GM15510 (cell line): Measurements from ENCODE around the gene FLNB.

Experiments used
- POLR2A ChIP-seq: IDR thresholded peaks from 3 replicates; pipeline ENCODE4 v1.6.1; 2011; ENCODE audit warnings: borderline replicate concordance; ENCODE audit not compliant: insufficient read length; ENCODE audit errors: extremely low read depth

The FLNB gene

DNA sequence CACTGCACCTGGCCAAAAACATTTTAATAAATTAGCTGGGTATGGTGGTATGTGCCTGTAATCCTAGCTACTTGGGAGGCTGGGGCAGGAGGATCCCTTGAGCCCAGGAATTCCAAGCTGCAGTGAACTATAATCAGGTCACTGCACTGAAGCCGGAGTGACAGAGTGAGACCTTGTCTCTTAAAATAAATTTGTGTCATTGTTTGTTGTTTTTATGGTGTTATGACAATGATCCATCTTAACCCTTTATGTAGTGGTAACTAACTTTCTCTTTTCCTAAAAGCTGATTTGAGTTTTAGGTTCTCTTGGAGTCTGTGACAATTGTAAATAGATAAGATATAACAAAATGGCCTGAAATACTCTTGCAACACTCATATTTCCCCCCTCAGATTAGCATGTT lies 20.7 kb downstream of the FLNB start:
- TF ChIP-seq POLR2A, result no peak

DNA sequence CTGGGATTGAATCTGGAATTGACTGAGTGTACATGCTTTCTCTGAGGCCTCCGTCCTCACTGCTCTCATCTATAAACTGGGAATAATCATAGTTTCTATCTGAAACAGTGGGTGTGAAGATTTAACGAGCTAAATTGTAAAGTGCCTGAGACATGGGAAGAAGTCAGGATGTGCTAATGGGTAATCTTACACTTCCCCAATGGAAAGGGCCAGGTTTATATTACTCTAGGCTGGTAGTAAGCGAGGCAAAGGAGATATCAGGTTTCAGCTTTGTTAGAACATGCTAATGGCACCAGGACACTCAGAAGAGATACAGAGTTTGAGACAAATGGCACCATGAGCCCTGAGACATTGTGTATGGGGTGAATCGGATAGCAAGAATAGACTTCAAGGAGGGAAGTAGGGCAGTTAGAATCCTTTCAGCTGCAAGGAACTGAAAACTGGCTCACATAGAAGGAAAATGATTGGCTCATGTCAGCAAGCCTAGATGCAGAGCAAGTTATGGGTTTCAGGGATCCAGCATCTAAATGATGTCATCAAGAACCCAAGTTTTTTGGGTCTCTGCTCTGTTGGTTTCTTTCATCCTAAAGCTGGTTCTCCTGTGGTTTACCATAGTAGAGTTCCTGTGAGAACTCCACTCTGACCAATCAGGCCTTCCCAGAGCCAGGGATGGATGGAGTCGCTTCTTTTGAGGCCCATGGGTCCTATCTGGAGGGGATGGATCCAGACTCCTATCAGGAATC lies 21.8 kb downstream of the FLNB start:
- TF ChIP-seq POLR2A, result no peak

DNA sequence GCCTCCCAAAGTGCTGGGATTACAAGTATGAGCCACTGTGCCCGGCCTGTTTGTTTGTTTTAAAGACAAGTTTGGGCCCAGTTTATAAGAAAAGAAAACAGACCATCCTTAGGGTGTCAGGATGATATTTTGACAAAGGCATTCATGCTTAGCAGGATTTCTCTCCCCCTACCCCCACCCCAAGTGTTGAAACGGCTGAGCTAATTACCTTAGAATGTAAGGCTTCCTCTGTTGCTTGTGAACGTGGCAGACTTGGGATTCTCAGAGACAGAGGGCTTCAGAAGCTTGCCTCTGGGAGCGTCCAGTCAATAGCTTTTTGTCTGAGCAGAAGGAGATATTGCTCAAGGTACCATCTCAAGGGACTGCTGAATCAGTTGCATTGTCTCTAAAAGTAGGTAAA lies 24.0 kb downstream of the FLNB start:
- TF ChIP-seq POLR2A, result no peak

DNA sequence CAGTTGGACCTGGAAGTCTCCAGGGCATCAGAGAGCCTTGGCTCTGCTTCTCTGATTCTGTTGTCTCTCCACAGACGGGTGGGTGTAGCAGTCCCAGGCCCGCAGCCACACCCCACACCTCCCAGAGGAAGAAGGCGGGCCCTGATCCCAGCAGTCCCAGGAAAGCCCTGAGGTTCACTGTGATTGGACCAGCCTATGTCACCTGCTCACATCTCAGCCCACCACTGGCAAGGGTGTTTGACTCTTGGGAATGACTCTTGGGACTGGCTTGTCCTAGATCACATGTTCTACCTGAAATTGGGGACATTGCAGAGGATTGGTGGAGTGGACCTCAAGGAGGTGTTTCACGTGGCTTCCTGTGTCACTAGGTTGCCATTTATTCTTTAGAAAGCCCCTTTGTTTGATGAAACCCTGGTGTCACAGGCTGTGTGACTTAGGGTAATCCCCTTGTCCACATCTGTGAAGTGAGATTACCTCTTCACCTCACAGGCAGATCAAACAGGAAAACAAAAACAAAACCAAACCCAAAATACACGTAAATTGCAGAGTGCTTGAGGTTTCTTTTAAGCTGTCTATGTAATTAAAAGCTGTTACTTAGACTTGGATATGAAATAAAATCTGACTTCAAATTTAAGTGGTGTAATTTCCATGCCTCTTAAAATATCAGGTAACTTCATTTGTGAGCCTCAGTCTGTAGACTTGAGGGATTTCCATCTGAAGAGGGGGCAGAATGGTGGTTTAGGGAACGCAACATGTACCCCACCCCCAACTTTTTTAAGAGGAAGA lies 26.7 kb downstream of the FLNB start:
- no peak for TF ChIP-seq POLR2A

DNA sequence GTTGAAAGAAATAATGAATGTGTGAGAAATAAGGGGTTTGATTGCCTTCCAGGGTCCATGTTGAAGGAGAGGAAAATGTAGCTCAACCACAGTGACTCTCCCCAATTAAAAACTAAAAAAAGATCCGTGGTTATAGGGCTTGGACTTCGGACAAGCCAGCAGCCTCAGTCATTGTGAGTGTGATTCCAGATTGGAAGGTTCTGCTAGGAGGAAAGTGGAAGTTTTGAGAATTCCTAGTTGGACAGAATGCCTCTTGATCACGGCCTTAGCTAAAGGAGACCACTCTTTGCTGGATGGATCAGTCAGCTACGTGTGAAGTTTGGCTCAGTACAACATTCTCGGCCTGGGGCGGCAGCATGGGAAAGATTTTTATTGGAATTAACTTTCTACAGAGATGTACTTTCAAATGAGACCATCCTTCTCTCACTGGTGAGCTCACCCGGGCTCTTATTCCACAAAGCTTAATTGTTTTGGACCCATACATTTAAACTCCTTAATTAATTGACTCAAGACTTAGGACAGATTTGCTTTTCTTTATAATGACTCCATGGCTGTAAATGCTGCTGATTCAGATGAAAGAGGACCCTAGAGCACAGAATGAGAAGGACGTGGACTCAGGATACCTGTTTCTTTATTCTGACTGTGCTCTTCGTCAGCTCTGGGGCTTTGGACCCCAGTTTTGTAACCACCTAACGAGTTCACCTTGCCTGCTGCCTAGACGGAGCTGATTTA lies 27.5 kb downstream of the FLNB start:
- TF ChIP-seq POLR2A, result no peak

DNA sequence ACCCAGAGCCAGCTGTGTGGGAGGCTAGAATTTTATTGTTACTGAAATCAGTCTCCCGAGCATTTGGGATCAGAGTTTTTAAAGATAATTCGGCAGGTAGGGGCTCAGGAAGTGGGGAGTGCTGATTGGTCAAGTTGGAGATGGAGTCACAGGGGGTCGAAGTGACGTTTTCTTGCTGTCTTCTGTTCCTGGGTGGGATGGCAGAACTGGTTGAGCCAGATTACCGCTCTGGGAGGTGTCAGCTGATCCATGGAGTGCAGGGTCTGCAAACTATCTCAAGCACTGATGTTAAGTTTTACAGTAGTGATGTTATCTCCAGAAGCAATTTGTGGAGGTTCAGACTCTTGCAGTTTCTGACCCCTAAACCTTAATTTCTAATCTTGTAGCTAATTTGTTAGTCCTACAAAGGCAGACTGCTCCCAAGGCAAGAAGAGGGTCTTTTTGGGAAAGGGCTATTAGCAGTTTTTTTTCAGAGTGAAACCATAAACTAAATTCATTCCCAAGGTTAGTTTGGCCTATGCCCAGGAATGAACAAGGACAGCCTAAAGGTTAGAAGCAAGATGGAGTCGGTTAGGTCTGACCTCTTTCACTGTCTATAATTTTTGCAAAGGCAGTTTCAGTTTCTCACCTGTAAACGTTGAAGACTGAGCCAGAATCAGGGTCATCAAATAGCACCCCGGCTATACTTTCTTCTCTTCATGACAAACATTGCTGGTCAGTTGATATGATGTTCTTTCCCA lies 28.2 kb downstream of the FLNB start:
- TF ChIP-seq POLR2A, result no peak

DNA sequence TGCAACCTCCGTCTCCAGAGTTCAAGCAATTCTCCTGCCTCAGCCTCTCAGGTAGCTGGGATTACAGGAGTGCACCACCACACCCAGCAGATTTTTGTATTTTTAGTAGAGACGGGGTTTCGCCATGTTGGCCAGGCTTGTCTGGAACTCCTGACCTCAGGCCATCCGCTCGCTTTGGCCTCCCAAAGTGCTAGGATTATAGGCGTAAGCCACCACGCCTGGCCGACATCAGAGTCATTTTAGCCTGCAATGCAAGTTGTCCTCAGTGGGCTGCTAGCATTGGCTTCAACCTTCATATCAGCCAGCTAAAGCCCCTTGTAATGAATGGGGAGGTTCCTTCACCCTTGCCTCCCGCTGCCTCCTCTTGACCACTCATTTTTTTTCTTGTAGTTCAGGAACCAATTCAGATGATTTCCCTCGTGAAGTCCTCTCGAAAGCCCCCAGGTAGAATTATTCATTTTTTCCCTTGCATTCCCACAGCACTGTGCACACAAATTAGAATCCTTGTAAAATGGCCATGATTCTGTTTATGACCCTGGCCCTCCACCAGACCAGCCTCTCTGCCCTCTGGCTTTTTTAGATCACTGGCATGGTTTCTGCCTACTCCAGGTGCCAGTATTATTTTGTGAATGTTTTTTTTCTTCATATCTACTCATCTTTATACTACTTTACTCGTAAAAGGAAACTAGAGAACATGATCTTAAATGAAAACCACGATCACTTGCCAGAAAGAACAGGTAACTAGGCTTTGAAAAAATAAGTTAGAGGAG lies 29.1 kb downstream of the FLNB start:
- no peak for TF ChIP-seq POLR2A

DNA sequence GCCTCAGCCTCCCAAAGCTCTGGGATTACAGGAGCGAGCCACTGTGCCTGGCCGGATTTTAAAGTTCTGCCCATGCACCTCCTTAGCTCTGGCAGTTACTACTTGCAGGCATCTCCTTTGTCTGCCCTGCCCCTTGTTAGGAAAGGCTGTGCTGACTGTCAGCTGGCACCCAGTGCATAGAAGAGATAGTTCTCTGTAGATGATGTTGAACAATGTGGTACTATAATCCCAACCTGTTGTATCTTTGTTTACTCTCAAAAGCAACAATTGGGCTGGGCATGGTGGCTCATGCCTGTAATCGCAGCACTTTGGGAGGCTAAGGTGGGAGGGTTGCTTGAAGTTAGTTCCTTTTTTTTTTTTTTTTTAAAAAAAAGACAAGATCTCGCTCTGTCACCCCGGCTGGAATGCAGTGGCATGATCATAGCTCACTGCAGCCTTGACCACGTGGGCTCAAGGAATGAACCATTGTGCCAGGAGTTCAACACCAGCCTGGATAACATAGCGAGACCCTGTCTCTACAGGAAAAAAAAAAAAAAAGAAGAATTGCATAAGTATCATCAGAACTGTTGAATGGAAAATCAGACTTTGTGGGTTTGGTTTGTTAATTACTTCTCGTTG lies 30.6 kb downstream of the FLNB start:
- no peak for TF ChIP-seq POLR2A

DNA sequence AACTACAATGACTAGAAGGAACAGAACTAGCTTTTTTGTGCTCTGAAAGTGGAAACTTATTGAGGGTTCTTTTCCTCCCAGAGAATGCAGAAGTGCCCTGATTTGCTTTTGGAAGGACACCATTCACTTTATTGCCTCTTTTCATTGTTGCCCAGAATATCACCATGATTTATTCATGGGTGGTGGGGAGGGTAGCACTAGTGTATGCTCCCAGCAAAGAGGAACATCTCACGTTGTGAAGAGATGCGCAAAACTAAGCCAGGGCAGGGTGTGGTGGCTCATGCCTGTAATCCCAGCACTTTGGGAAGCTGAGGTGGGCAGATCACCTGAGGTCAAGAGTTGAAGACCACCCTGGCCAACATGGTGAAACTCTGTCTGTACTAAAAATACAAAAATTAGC lies 31.4 kb downstream of the FLNB start:
- no peak for TF ChIP-seq POLR2A

DNA sequence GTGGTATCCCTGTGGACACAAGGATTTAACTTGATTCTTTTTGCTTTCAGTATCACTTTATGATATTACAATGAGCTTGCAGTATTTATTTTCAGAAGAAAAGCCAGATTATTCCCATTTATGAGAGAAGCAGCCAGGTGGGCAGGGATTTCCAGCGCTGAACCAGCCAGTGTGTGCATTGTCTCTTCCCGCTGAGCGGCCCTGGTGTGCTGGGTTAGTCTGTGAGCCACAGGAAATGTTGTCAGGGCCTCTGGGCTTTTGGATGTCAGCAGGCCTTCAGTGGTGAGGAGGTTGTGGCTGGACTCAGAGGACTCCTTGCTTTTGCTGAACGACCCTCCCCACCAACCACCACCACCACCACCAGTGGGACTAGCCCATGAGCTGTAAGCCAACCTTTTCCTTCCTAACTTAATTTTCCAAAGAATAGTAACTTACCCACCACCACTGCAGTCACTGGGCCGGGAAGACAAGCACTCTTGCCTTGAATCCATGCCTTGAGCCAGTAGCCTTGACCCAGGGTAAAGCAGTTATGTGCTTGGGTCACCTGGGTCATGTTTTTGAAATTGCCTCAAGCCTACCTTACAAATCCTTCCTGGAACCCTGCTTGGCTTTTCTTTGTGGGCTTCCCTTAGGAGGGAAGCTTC lies 33.1 kb downstream of the FLNB start:
- no peak for TF ChIP-seq POLR2A

DNA sequence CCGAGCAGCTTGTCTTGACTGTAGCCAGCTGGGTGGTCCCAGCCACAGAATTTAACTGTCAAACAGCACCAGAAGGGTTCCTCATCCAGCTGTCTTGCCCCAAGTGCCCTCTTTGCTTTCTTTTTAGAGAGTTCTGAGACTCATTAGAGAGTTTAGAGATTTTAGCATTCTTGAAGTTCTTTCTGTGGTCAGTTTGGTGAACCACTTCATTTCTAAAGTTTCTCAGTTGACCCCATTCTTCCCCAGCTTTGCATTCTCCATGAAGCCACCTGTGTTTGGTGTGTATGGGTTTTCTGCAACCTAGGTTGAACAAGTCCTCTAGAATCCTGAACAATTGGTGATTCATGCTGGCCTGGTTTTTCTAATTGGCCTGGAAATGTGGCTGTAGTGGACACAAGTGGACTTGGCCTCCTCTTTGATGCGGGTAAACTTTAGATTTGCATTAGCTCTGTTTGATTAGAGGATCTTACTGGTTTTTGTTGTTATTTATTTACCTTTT lies 33.7 kb downstream of the FLNB start:
- no peak for TF ChIP-seq POLR2A

DNA sequence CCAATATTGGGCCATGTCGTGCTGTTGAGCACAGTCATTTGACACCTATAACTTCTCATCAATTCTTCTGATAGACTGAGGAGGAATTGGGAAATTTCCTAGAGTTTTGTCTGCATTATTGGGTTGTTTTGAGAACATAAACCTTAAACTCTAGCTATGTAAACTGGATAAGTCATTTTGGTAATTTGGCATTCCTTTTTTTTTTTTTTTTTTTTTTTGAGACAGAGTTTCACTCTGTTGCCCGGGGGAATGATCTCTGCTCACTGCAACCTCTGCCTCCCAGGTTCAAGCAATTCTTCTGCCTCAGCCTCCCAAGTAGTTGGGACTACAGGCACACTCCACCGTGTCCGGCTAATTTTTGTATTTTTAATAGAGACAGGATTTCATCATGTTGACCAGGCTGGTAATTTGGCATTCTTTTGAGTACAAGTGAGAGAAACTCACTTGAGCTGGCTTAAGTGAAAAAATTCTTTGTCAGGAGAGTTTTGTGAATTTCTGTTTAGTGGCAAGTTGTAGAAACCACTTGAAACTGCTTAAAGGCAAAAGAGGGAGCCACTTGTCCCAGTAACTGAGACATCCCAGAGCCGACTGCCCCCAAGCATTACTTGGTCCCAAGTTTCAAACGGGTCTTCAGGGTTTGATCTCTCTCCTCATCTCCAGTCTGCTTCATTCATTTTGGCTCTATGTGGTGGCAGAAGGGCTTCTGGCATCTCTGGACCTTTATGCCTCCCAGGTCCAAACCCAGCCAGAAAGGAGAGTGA lies 34.9 kb downstream of the FLNB start:
- no peak for TF ChIP-seq POLR2A

DNA sequence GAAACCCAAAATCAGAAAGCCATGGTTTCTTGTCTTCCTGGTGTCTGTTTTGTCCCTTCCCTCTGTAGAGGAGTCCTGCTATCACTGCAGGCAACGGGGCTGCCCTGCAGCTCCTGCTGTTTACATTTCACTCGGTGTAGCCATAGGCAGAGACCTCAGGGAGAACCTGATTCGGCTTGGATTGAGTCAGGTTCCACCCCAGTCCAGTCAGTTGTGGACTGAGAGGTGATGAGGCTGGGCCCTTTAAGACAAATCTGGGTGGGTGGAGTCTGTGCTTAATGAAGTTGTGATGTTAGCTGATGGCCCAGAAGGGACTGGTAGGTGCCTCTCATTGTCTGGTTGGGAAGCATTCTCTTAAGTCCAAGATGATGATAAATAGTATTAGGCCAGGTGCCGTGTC lies 35.7 kb downstream of the FLNB start:
- TF ChIP-seq POLR2A, result no peak
